GM12801 (cell line): ENCODE results near the gene KCNA2.

Experiments used
- TF ChIP-seq, protein P1 (sequence below): IDR thresholded peaks from one replicate; pipeline ENCODE4 v1.5.1; 2011; ENCODE audit warnings: control low read depth; ENCODE audit not compliant: insufficient read length; ENCODE audit errors: extremely low read depth

KCNA2 gene

DNA sequence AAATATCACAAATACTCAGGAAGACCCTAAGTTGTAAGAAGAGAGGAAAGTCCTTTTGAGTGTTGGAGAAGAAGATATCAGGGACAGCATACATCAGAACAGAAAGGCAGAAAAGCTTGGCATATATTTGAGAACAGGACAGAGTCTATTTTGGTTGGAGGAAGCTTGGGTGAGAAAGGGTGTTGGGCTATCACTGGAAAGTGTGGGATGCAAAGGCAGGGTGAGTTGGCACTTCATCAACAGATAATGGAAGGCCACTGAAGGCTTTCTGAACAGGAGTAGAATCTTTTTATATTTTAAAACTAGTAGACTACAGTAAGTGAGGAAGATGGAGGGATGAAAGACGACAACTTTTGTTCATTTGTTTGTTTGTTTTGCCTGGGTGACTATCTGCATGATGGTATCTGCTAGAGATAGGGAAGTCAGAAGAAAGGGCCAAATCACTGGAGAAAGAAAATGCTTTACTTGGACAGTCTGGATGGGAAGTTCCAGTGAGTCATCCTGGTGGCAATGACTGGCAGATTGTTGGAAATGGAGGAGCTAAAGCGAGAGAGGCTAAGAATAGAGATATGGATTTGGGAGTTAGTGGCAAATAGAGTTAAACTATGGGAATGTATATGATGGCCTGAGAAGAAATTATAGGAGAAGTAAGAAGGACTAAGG lies 33.7 kb upstream of the KCNA2 start:
- TF ChIP-seq, protein P1, sequence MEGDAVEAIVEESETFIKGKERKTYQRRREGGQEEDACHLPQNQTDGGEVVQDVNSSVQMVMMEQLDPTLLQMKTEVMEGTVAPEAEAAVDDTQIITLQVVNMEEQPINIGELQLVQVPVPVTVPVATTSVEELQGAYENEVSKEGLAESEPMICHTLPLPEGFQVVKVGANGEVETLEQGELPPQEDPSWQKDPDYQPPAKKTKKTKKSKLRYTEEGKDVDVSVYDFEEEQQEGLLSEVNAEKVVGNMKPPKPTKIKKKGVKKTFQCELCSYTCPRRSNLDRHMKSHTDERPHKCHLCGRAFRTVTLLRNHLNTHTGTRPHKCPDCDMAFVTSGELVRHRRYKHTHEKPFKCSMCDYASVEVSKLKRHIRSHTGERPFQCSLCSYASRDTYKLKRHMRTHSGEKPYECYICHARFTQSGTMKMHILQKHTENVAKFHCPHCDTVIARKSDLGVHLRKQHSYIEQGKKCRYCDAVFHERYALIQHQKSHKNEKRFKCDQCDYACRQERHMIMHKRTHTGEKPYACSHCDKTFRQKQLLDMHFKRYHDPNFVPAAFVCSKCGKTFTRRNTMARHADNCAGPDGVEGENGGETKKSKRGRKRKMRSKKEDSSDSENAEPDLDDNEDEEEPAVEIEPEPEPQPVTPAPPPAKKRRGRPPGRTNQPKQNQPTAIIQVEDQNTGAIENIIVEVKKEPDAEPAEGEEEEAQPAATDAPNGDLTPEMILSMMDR, result no peak

DNA sequence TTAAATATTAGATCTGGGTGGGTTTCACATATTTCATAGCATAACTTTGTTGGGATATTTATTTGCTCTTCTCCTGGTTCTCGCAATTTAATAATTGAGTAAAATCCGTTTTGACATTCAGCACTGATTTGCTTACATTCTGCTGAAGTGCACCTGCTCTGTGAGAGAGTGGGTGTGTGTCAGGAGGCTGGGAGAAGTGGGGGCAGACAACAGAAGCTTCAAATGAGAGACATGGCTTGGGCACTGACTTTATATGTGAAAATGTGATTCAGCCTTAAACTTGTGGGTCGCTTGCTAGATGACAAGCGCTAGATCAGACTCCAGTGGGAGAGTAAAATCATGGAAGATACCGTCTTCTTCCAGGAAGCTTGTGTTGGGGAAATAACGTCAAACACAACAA lies 32.4 kb upstream of the KCNA2 start:
- TF ChIP-seq, protein P1, result no peak

DNA sequence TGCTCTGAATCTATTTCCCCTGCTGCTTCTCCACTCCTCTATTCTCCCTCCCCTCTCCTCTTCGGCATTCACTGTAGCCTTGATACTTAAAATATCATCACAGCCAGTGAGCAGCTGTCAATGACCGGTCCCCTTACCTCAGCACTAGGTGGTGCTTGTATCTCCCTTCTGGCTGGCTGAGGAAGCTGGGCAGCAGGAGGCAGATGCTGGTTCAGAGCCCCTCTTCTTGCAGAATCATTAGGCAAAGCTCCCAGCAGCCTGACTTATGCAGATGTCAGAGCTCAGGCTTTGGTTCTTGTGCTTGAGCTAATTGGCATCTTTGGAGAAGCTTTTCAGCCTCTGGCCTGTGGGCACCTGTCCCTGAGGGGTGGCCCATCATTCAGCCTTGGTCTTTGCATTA lies 31.9 kb upstream of the KCNA2 start:
- TF ChIP-seq, protein P1, result no peak

DNA sequence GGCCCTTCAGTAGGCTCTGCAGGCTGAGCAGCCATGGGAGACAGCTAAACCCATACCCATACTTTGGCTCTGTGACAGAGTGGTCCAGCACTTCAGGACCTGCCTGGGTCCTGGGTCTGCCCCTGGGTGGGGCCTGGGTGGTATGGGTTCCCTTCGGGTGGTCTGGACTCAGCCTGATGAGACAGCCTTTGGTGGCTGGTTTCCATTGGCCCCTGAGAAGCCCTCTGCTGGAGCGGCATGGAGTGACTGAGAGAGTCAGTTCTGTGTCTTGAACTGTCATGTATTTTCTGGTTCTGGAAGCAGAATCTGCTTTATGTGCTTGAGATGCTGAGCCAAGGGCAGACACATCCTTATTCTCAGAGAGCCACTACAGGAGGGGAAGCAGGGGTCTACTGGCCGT lies 31.3 kb upstream of the KCNA2 start:
- TF ChIP-seq, protein P1, result no peak

DNA sequence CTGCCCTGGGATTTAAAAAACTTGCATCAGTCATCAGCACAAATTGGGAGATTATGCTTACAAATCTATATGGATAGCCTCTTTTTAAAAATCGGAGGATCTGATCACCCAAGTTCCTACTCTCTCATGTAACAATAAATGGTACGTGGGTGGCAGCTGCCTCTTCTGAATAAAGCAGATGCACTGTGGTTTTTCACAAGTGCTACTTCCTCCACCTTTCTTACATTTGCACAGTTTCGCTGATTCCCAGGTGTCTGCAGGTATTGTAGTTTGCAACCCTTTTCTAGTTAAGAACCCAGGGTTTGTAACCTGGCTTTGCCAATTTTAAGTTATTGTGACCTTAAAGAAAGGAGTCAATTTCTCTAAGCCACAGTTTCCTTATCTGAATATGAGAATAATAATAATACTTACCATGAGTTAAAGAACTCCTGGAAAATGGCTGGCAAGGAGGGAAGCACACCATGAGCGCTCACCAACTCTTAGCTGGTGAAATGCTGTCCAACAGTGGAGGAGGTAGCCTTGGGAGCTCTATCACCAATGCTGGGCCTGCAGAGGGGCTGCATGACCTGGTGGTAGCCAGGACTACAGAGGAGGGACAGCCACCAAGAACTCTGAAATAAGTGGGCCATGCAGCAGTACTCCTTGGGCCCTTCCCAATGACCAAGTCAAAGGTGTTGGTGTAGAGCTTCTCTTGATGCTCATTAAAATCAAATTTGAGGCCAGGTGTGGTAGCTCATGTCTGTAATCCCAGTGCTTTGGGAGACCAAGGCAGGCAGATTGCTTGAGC lies 30.2 kb upstream of the KCNA2 start:
- TF ChIP-seq, protein P1, result no peak

DNA sequence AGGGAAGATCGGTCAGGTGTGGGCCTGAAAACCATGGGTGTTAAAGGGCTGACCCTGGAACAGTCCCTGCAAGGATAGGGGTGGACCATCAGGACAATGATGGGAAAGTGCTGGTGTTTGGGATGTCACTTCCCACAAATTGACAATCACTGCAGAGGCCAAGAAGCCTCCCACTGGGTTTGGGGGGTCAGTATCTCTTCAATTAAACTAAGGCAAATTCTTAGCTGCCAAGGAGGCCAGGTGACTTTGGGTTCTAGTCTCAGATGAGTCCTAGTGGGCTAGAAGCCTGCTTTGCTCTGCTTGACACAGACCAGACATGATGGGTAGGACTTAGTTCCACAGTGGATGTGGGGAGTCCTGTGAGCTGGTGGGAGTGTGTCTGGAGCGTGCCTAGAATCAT lies 29.3 kb upstream of the KCNA2 start:
- TF ChIP-seq, protein P1, result no peak

DNA sequence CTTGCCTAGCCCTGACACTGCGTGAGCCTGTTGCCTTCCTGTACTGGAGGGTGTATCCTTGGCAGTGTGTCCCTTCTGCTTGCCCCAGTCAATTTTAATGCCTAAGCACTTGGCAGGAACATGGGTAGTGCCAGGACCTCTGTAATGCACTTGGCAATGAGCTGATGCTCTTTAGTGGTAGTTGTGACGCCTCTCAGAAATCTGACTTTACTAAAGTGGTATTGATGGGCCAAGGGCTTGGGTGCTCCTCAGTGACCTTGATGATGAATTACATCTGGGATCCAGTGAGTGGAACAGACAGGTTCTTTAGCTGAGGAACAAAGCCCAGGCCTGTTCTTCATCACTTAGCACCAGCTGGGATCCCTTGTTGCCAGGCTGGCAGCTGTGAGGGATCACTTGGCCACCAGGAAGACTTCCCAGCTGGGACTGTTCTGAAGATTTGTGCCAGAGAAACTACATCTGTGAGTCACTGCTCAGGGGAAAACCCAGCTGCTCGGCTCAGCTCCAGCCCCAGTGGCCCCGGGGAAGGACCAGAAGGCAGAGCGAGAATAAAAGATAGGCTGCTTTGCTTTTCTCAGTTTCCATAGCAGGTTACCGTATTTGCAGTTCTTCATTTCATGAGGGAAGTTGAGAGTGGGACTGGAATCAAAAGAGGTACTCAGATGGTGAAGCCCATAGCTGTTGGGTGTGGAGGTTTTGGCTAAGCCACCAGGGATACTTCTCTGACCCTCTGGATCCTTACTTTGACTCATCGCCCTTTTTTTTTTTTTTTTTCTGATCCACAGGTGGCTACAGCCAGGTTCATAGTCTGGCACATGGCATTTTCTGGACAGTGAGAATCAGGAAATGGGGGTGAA lies 28.5 kb upstream of the KCNA2 start:
- TF ChIP-seq, protein P1, result no peak
